Subcutaneous preadipocyte (primary cell): Measurements from ENCODE around the gene RIIAD1. TPM values are rescaled to one million over a fixed set of nuclear protein-coding genes. Genes with fewer than 3 reads are reported as not detected.

Experiments
- small RNA-seq: library from RNA; depleted of rRNA; stranded (forward); fragments of <200 nt; gene quantifications from one replicate; pipeline ENCODE3, GENCODE V24; 2012
- total RNA-seq: library from RNA; depleted of rRNA; stranded (reverse); fragments of >200 nt; gene quantifications from 2 replicates; pipeline ENCODE4 v1.2.3, GENCODE V29; 2012

RIIAD1 gene, protein sequence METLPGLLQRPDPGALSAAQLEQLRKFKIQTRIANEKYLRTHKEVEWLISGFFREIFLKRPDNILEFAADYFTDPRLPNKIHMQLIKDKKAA
- total RNA-seq, result not detected in 2 replicates

GRCh38 chr1:151720974-151721787, at the start of gene RIIAD1:
Gene RIIAD1 (plus strand): TSS chr1:151721522. CDS start chr1:151721537, 15 bp downstream.

DNA sequence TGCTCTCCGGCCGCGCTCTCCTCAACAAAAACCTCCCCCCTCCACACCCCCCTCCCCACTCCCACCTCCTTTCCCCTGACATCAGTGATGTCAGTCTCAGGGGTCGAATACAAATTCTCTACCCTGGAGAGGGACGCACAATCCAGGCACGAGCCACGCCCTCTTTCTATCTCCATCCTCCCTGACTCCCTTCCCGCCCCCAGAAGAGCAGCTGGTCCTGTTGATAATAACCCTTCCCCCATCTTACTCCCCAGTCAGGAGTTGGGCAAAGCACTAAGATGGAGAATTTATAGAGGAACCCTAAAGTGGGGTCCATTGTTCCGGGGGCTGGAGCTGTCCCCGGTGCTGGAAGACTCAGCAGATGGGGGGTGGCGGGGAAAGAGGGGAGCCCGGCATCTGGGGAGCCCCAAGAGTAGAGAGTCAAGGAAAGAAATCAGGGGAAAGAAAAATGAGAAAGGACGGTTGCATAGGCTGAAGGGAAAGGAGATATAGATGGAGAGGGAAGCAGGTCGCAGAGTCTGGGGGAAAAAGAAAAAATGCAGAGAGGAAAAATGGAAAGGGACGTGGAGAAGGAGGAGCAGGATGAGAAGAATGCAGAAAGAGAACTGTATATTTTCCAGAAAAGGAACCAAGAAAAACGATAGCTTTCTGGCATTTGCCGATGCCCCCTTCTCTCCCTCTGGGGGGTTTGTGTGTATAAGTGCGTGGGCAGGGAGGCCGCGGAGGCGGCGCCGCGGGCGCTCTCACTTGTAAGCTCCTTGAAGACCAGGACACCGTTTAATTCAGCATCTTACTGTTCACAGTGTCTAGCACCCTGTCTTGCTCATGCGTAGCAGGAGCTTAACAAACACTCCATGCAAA, 4.3 kb upstream of the RIIAD1 start, which contains the start of gene CELF3:
CELF3 (minus strand) TSS at position 33 of the 861 bp plus-strand sequence. CDS start 783 bp downstream, outside the sequence.

DNA sequence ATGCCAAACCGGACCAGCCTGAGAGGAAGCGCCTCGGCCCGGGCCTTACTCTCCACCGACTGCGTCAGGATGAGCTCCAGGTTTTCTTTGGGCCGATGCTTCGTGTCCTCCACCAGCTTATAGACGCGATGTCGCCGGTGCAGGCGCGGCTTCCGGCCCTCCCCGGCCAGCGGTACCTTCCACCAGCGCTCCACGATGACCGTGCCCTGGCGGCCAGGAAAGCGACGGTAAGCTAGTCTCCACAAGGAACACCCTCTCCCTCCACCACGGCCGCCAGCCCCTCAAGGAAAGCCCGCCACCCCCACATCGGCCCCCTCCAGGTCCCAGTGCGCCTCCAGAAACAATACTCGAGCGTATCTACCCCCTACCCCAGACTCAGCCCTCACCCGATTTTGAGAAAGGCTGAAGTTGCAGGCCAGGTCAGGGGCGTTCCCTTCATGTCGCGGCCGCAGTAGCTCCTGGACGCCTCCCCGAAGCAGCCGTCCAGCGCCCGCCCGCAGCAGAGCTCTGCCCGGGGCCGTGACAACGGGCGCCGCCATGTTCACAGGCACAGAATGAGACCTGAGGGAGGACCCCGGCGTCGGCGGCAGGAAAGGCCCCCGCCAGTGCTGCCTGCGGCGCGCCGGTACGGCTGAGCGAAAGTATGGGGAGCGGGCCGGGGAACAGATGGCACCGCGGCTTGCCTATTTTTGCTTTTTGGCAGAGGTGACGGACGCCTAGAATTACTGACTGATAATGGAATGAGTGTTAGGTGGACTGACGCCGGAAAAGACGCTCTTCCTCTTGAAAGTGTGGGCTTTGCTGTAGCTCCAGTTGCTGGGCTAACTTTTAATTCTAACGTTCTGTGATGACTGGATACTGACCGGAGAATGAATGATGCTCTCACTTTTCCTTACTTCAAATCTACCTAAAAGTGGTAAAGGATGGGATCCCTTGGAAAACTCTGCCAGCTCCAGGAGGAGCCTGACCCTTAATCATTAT, 41.9 kb downstream of the RIIAD1 start, which contains the start of gene MRPL9:
MRPL9 (minus strand) TSS at position 556 of the 981 bp plus-strand sequence; CDS start at position 539, 17 bp downstream.

Small RNAs within 50 kb of the gene (small RNA-seq; reads per million reads assigned to genes)
- gene RNU6-662P, result not detected

Other genes starting within 250 kb of the RIIAD1 start
- gene CGN, start 210.1 kb upstream of the RIIAD1 start, total RNA-seq, result under 0.01 TPM in 1 of 2 replicates, not detected in the other
- 1.1 and 2.0 TPM in 2 replicates for gene TUFT1, start 181.2 kb upstream of the RIIAD1 start, total RNA-seq
- gene SNX27, start 109.5 kb upstream of the RIIAD1 start, total RNA-seq, result 28.3 and 33.2 TPM in 2 replicates
- not detected in 2 replicates for gene CELF3, start 4.7 kb upstream of the RIIAD1 start, total RNA-seq
- gene MRPL9, start 42.0 kb downstream of the RIIAD1 start, total RNA-seq, result 88.6 and 91.9 TPM in 2 replicates
- gene TDRKH, start 69.0 kb downstream of the RIIAD1 start, total RNA-seq, result 1.8 and 3.5 TPM in 2 replicates
- gene LINGO4, start 83.9 kb downstream of the RIIAD1 start, total RNA-seq, result not detected in 2 replicates
- not detected in 2 replicates for gene RORC, start 110.3 kb downstream of the RIIAD1 start, total RNA-seq
- gene C2CD4D, start 118.3 kb downstream of the RIIAD1 start, total RNA-seq, result not detected in 2 replicates
- not detected in 2 replicates for gene THEM5, start 132.2 kb downstream of the RIIAD1 start, total RNA-seq
- 11.4 and 13.1 TPM in 2 replicates for gene THEM4, start 188.0 kb downstream of the RIIAD1 start, total RNA-seq